ENCODE measurements around the gene ANKS6. TPM values are rescaled to one million over a fixed set of nuclear protein-coding genes. Genes with fewer than 3 reads are reported as not detected.

Gene ANKS6
- total RNA-seq, 1 donor from 2014 or later = 30.9 TPM

DNA sequence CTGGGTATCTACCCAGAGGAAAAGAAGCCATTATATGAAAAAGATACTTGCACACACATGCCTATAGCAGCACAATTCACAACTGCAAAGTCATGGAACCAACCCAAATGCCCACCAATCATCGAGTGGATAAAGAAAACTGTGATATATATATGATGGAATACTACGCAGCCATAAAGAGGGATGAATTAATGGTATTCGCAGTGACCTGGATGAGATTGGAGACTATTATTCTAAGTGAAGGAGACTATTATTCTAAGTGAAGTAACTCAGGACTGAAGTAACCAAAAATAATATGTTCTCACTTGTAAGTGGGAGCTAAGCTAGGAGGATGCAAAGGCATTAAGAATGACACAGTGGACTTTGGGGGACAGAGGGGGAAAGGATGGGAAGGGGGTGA is 57.6 kb downstream of the ANKS6 start:
- Mint-ChIP-seq H3K27me3 (ENCODE audit: low read depth) (no peaks in the 10 kb centered on the region), H3K4me3 (no peak overlapping the region), H3K4me1 (no peaks in the 10 kb centered on the region), H3K36me3 (ENCODE audit: low read depth) (peaks cover 28% of the 10 kb centered on the region), H3K9me3 (peaks cover 11% of the 10 kb centered on the region), H3K27ac (ENCODE audit: unreplicated experiment) (no peak overlapping the region)
- no peak for DNase-seq (ENCODE audit: low read depth, low spot score)
- TF ChIP-seq, protein P1, sequence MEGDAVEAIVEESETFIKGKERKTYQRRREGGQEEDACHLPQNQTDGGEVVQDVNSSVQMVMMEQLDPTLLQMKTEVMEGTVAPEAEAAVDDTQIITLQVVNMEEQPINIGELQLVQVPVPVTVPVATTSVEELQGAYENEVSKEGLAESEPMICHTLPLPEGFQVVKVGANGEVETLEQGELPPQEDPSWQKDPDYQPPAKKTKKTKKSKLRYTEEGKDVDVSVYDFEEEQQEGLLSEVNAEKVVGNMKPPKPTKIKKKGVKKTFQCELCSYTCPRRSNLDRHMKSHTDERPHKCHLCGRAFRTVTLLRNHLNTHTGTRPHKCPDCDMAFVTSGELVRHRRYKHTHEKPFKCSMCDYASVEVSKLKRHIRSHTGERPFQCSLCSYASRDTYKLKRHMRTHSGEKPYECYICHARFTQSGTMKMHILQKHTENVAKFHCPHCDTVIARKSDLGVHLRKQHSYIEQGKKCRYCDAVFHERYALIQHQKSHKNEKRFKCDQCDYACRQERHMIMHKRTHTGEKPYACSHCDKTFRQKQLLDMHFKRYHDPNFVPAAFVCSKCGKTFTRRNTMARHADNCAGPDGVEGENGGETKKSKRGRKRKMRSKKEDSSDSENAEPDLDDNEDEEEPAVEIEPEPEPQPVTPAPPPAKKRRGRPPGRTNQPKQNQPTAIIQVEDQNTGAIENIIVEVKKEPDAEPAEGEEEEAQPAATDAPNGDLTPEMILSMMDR (conservative IDR thresholded peaks at IDR 0.05) = no peak

DNA sequence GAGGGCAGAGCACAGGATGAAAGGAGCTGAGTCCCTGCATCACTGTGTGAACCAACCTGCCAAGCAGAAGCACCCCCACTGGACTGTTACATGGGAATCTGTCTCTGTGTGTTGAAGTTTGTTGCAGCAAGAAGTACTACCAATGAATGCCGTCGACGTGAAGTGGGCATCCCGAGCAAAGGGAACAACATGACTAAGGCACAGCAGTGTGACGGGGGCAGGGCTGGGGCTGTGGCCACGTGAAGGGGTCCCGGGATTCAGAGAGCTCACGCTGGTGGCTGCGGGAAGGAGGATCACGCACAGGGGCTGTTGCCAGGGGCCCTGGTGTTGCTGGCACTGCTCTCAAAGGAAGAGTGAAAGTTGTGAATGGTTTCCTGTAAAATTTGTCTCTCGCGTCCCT is 60.1 kb downstream of the ANKS6 start:
- DNase-seq (ENCODE audit: low read depth, low spot score) = no peak
- Mint-ChIP-seq H3K27me3 (ENCODE audit: low read depth) (no peaks in the 10 kb centered on the region), H3K4me3 (no peak overlapping the region), H3K36me3 (ENCODE audit: low read depth) (peaks cover 28% of the 10 kb centered on the region), H3K27ac (ENCODE audit: unreplicated experiment) (no peak overlapping the region), H3K9me3 (peaks cover 11% of the 10 kb centered on the region), H3K4me1 (no peaks in the 10 kb centered on the region)
- TF ChIP-seq, protein P1 (conservative IDR thresholded peaks at IDR 0.05) = no peak

DNA sequence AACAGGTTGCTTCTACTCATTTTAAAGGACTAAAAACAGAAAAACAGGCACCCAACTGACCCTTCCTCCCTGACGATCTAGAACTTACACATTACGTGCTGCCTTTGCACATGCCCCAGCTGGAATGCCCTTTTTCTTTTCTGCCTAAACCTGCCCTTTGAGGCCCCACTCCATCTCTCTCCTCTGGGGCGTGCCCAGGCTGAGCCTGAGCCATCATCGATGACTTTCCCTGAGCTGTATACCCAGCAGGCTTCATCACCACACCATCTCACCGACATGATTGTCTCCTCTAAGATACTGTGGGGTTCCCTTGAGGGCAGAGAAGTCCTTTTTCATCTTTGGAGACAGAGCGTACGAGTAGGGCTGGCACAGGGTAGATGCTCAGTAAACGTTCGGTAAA is 63.6 kb downstream of the ANKS6 start:
- H3K9me3 Mint-ChIP-seq = peaks cover 3% of the 10 kb centered on the region
- peaks cover 13% of the 10 kb centered on the region for H3K36me3 Mint-ChIP-seq (ENCODE audit: low read depth)
- DNase-seq (ENCODE audit: low read depth, low spot score) = no peak
- H3K4me3 Mint-ChIP-seq = no peak overlapping the region
- H3K27ac Mint-ChIP-seq (ENCODE audit: unreplicated experiment) = no peak overlapping the region
- H3K4me1 Mint-ChIP-seq = no peaks in the 10 kb centered on the region
- TF ChIP-seq, protein P1 (conservative IDR thresholded peaks at IDR 0.05) = no peak
- no peaks in the 10 kb centered on the region for H3K27me3 Mint-ChIP-seq (ENCODE audit: low read depth)

DNA sequence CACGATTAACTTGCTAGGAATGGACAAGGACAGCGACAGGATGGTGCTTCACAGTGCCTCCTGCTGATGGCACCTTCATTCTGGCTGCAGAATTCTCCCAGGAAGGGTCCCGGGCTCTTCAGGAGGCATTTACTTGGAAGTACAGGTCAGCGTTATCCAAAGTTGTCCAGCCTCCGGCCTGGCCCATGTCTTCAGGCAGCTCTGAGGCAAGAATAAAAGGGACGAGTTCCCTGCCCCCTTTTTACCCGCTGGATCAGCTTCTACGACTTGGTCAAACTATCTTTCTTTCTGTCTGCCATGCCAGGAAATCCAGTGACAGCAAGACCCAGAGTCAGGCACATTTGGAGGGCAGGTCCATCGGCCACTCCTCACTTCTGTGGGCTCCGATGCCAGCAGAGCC is 64.3 kb downstream of the ANKS6 start:
- TF ChIP-seq, protein P1 (conservative IDR thresholded peaks at IDR 0.05) = no peak
- H3K4me1 Mint-ChIP-seq = no peaks in the 10 kb centered on the region
- H3K9me3 Mint-ChIP-seq = no peaks in the 10 kb centered on the region

DNA sequence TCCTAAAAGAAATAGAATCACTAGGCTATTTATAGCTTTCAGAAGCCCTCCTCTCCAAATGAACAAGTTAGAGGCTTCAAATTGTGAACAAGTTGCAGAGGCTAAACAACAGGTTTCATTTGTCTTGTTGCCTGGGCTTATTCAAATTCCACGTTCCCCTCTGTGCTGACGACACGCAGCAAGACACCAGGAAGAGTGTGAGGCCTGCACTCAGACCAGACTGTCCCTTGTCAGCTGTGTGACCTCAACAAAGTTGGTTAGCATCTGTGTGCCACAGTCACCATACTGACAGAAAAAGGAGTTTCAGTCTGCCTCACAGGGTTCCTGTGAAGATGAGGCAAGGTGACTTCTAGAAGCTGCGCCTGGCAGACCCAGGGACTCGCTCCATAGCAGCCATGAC is 65.5 kb downstream of the ANKS6 start:
- H3K36me3 Mint-ChIP-seq (ENCODE audit: low read depth) = peaks cover under 1% of the 10 kb centered on the region
- no peak overlapping the region for H3K27ac Mint-ChIP-seq (ENCODE audit: unreplicated experiment)
- H3K4me3 Mint-ChIP-seq = no peak overlapping the region
- H3K9me3 Mint-ChIP-seq = no peaks in the 10 kb centered on the region
- TF ChIP-seq, protein P1 (conservative IDR thresholded peaks at IDR 0.05) = no peak
- DNase-seq (ENCODE audit: low read depth, low spot score) = no peak
- no peaks in the 10 kb centered on the region for H3K4me1 Mint-ChIP-seq
- peaks cover 7% of the 10 kb centered on the region for H3K27me3 Mint-ChIP-seq (ENCODE audit: low read depth)

More for the DNA sequence above, 64.3 kb downstream of the ANKS6 start:
- H3K4me3 Mint-ChIP-seq = no peak overlapping the region
- H3K27ac Mint-ChIP-seq (ENCODE audit: unreplicated experiment) = no peak overlapping the region
- peaks cover 6% of the 10 kb centered on the region for H3K36me3 Mint-ChIP-seq (ENCODE audit: low read depth)
- DNase-seq (ENCODE audit: low read depth, low spot score) = no peak
- H3K27me3 Mint-ChIP-seq (ENCODE audit: low read depth) = no peaks in the 10 kb centered on the region

DNA sequence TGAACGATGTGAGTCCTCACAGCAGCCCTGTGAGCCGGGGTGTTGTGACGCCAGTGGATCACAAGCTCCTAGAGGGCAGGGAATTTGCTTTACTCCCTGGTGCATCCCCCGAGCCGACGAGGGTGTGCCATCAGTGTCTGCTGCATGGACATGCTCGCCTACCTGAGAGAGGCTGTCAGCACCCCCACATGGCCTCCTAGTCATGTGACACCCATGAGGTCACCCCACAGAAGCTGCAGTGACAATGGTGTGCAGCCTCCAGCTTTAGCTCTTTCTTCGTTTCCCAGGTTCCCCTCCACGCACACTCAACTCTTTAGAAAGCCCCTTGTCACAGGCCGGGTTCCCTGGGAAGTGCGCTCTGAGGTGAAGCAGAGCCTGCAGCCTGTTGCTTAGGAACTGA is 67.9 kb downstream of the ANKS6 start:
- Mint-ChIP-seq H3K4me1 (no peaks in the 10 kb centered on the region), H3K4me3 (no peak overlapping the region), H3K27ac (ENCODE audit: unreplicated experiment) (no peak overlapping the region), H3K27me3 (ENCODE audit: low read depth) (peaks cover 28% of the 10 kb centered on the region), H3K9me3 (no peaks in the 10 kb centered on the region), H3K36me3 (ENCODE audit: low read depth) (no peaks in the 10 kb centered on the region)
- TF ChIP-seq, protein P1 (conservative IDR thresholded peaks at IDR 0.05) = no peak
- no peak for DNase-seq (ENCODE audit: low read depth, low spot score)

Measured in neural crest cell (in vitro differentiated cells).